ENCODE data around the gene FAM131C. TPM values are rescaled to one million over a fixed set of nuclear protein-coding genes. Genes with fewer than 3 reads are reported as not detected.
"Not testable (repeated sequence)": the region's sequence is repeated elsewhere in the genome, so short reads cannot be mapped to it uniquely, and the experiment has no call there.

Gene FAM131C
- total and polyA plus RNA-seq, 8 donors = 0.31 to 13.5 (median 1.7) TPM

- Histone ChIP-seq H3K27ac (peak overlapping the region in 3 of 4 donors; percentile 67 to 79 (median 77)), H3K27me3 (no peaks in the 10 kb centered on the region), H3K4me1 (peaks cover 20 to 26% (median 25%) of the 10 kb centered on the region in 3 donors), H3K9me3 (no peaks in the 10 kb centered on the region), H3K4me3 (no peak overlapping the region), H3K36me3 (no peaks in the 10 kb centered on the region)
- ATAC-seq (no peak), DNase-seq (peak in 1 of 6 donors; percentile 33), FAIRE-seq (no peak)
- 78 to 83% methylated on average over 4 of the region's 4 CpGs for WGBS, 2 donors
- intact Hi-C loops (cut with DNase I) = no loop called here
- no peak for TF ChIP-seq CTCF (IDR thresholded peaks at IDR 0.05)
Measured at GRCh38 chr1:16066245-16066644, 7.2 kb downstream of the FAM131C start.

- WGBS, 2 donors = 75 to 77% methylated on average over 8 of the region's 8 CpGs
- FAIRE-seq (no peak), ATAC-seq (no peak), DNase-seq (peak in 1 of 6 donors; percentile 56)
- Histone ChIP-seq H3K4me1 (peaks cover 20 to 26% (median 25%) of the 10 kb centered on the region in 3 donors), H3K4me3 (no peak overlapping the region), H3K27me3 (no peaks in the 10 kb centered on the region), H3K27ac (no peak overlapping the region), H3K36me3 (no peaks in the 10 kb centered on the region), H3K9me3 (no peaks in the 10 kb centered on the region)
- intact Hi-C loops (cut with DNase I) = no loop called here
- no peak for TF ChIP-seq CTCF (IDR thresholded peaks at IDR 0.05)
Measured at GRCh38 chr1:16065269-16065576, 8.2 kb downstream of the FAM131C start.

- 57 to 60% methylated on average over 13 of the region's 13 CpGs for WGBS, 2 donors
- FAIRE-seq = no peak
- peaks cover 20 to 26% (median 25%) of the 10 kb centered on the region in 3 donors for H3K4me1 ChIP-seq
- no peak for ATAC-seq
- no peaks in the 10 kb centered on the region for H3K9me3 ChIP-seq
- H3K36me3 ChIP-seq = no peaks in the 10 kb centered on the region
- no peaks in the 10 kb centered on the region for H3K27me3 ChIP-seq
- H3K27ac ChIP-seq = no peak overlapping the region
- peak in 1 of 6 donors; percentile 63 for DNase-seq
- TF ChIP-seq CTCF (IDR thresholded peaks at IDR 0.05) = no peak
- intact Hi-C loops (cut with DNase I) = no loop called here
- no peak overlapping the region for H3K4me3 ChIP-seq
Measured at GRCh38 chr1:16064536-16065268, 8.7 kb downstream of the FAM131C start.

- intact Hi-C loops (cut with DNase I) = no loop called here
- Histone ChIP-seq H3K4me1 (peaks cover 20 to 26% (median 25%) of the 10 kb centered on the region in 3 donors), H3K36me3 (no peaks in the 10 kb centered on the region), H3K4me3 (no peak overlapping the region), H3K27me3 (no peaks in the 10 kb centered on the region), H3K9me3 (no peaks in the 10 kb centered on the region), H3K27ac (no peak overlapping the region)
- FAIRE-seq (no peak), ATAC-seq (no peak), DNase-seq (no peak)
- TF ChIP-seq CTCF (IDR thresholded peaks at IDR 0.05) = no peak
- 75 to 80% methylated on average over 9 of the region's 9 CpGs for WGBS, 2 donors
Measured at GRCh38 chr1:16063921-16064320, 9.5 kb downstream of the FAM131C start.

- TF ChIP-seq CTCF (IDR thresholded peaks at IDR 0.05) = no peak
- Histone ChIP-seq H3K4me3 (no peak overlapping the region), H3K27me3 (no peaks in the 10 kb centered on the region), H3K9me3 (no peaks in the 10 kb centered on the region), H3K4me1 (peaks cover 18 to 26% (median 23%) of the 10 kb centered on the region in 3 donors), H3K36me3 (no peaks in the 10 kb centered on the region), H3K27ac (no peak overlapping the region)
- intact Hi-C loops (cut with DNase I) = no loop called here
- no peak for ATAC-seq
- WGBS, 2 donors = 87 to 89% methylated on average over 15 of the region's 15 CpGs
- DNase-seq = no peak
- no peak for FAIRE-seq
Measured at GRCh38 chr1:16063226-16063829, 10.1 kb downstream of the FAM131C start.

GRCh38 chr1:16062687-16063075, 10.8 kb downstream of the FAM131C start:
- H3K9me3 ChIP-seq; H3K27ac ChIP-seq; intact Hi-C loops (cut with DNase I); H3K4me3 ChIP-seq; DNase-seq; FAIRE-seq; ATAC-seq; H3K36me3 ChIP-seq; H3K27me3 ChIP-seq: not testable (repeated sequence)
- peaks cover 12 to 20% (median 16%) of the 10 kb centered on the region in 3 donors for H3K4me1 ChIP-seq
- 86 to 91% methylated on average over 9 of the region's 9 CpGs for WGBS, 2 donors

- intact Hi-C loops (cut with DNase I); H3K36me3 ChIP-seq; H3K4me3 ChIP-seq; H3K27me3 ChIP-seq; H3K27ac ChIP-seq; ATAC-seq; H3K9me3 ChIP-seq; FAIRE-seq: not testable (repeated sequence)
- peak in 1 of 6 donors; percentile 30 for DNase-seq
- H3K4me1 ChIP-seq = peaks cover 7 to 15% (median 12%) of the 10 kb centered on the region in 3 donors
- WGBS, 2 donors = 75% methylated on average over 17 to 18 of the region's 18 CpGs
Measured at GRCh38 chr1:16061989-16062686, 11.3 kb downstream of the FAM131C start.
